GM12878 (cell line): Measurements from ENCODE around the gene MTO1. TPM values are rescaled to one million over a fixed set of nuclear protein-coding genes. Genes with fewer than 3 reads are reported as not detected.

ENCODE experiments used
- ASH2L ChIP-seq: fragments of 300-600, 200-600 bp; sonication (generic); IDR thresholded peaks from 2 replicates; pipeline ENCODE4 v1.6.1; 2017; ENCODE audit warnings: low read depth, mild to moderate bottlenecking, borderline replicate concordance
- BCL11A ChIP-seq: IDR thresholded peaks from 2 replicates; pipeline ENCODE4 v1.6.1; 2011; ENCODE audit warnings: low read depth, low read length
- BMI1 ChIP-seq: fragments of 450-650 bp; IDR thresholded peaks from 2 replicates; pipeline ENCODE4 v1.6.1; 2016; ENCODE audit warnings: mild to moderate bottlenecking, moderate library complexity, borderline replicate concordance
- CHD4 ChIP-seq: fragments of 200-600 bp; sonication (generic); IDR thresholded peaks from 2 replicates; pipeline ENCODE4 v1.6.1; 2016; ENCODE audit warnings: mild to moderate bottlenecking
- ELK1 ChIP-seq: IDR thresholded peaks from 2 replicates; pipeline ENCODE4 v1.6.1; 2012; ENCODE audit warnings: low read depth, low read length, improper control_type of control experiment
- EP300 ChIP-seq, 2 experiments: fragments of 150-350 bp in 1 of 2; IDR thresholded peaks; 2 replicates each; pipeline ENCODE4 v1.6.1; 2011 to 2012; ENCODE audit warnings: low read depth in 2 of 2, low read length in 2 of 2, borderline replicate concordance in 1 of 2, improper control_type of control experiment in 1 of 2, inconsistent platforms in 1 of 2; ENCODE audit not compliant: control insufficient read depth in 1 of 2
- FOXM1 ChIP-seq: IDR thresholded peaks from 2 replicates; pipeline ENCODE4 v1.6.1; 2012; ENCODE audit warnings: low read depth, mild to moderate bottlenecking, inconsistent platforms, low read length, moderate library complexity
- IKZF1 ChIP-seq: fragments of 450-650 bp; conservative IDR thresholded peaks from 2 replicates; pipeline ENCODE4 v1.6.1; 2017; ENCODE audit warnings: antibody characterized with exemption, mild to moderate bottlenecking
- IKZF2 ChIP-seq, 2 experiments: fragments of 450-650 bp; IDR thresholded peaks; 2 replicates each; pipeline ENCODE4 v1.6.1; 2017; ENCODE audit warnings: mild to moderate bottlenecking in 2 of 2, moderate library complexity in 2 of 2
- IRF3 ChIP-seq: fragments of 450-650 bp; IDR thresholded peaks from 2 replicates; pipeline ENCODE4 v1.6.1; 2014; ENCODE audit warnings: mild to moderate bottlenecking
- MTA2 ChIP-seq: fragments of 450-650 bp; IDR thresholded peaks from 2 replicates; pipeline ENCODE4 v1.6.1; 2016; ENCODE audit warnings: low read depth, mild to moderate bottlenecking, moderate library complexity
- NFIC ChIP-seq: IDR thresholded peaks from 2 replicates; pipeline ENCODE4 v1.6.1; 2012; ENCODE audit warnings: low read depth, mild to moderate bottlenecking, inconsistent platforms, low read length, moderate library complexity
- NFYA ChIP-seq: IDR thresholded peaks from 2 replicates; pipeline ENCODE4 v1.6.1; 2011; ENCODE audit warnings: low read depth, mild to moderate bottlenecking, low read length, improper control_type of control experiment, borderline replicate concordance
- NFYB ChIP-seq: IDR thresholded peaks from 2 replicates; pipeline ENCODE4 v1.6.1; 2011; ENCODE audit warnings: low read depth, mild to moderate bottlenecking, low read length, improper control_type of control experiment, moderate library complexity; ENCODE audit not compliant: insufficient read depth
- POLR2AphosphoS5 ChIP-seq: IDR thresholded peaks from 2 replicates; pipeline ENCODE4 v1.6.1; 2011; ENCODE audit warnings: mild to moderate bottlenecking, low read length, inconsistent platforms
- POU2F2 ChIP-seq: IDR thresholded peaks from 3 replicates; pipeline ENCODE4 v1.6.1; 2011; ENCODE audit warnings: low read depth, mild to moderate bottlenecking, low read length, borderline replicate concordance
- RB1 ChIP-seq: fragments of 450-650 bp; formaldehyde crosslinking; IDR thresholded peaks from 2 replicates; pipeline ENCODE4 v1.6.1; 2017; ENCODE audit warnings: mild to moderate bottlenecking, borderline replicate concordance
- SREBF2 ChIP-seq: IDR thresholded peaks from 2 replicates; pipeline ENCODE4 v1.6.1; 2012; ENCODE audit warnings: mild to moderate bottlenecking, low read length
- SUZ12 ChIP-seq: fragments of 200-600 bp; sonication (generic); IDR thresholded peaks from one replicate; pipeline ENCODE4 v1.6.1; 2018; ENCODE audit warnings: antibody characterized with exemption, mild to moderate bottlenecking; ENCODE audit not compliant: unreplicated experiment
- YBX1 ChIP-seq: fragments of 450-650 bp; IDR thresholded peaks from 2 replicates; pipeline ENCODE4 v1.6.1; 2016; ENCODE audit warnings: antibody characterized with exemption
- ZNF207 ChIP-seq: fragments of 450-650 bp; IDR thresholded peaks from 2 replicates; pipeline ENCODE4 v1.6.1; 2014; ENCODE audit warnings: antibody characterized with exemption, mild to moderate bottlenecking, borderline replicate concordance
- ZNF217 ChIP-seq: fragments of 450-650 bp; IDR thresholded peaks from 2 replicates; pipeline ENCODE4 v1.6.1; 2017; ENCODE audit warnings: antibody characterized with exemption, mild to moderate bottlenecking
- ZSCAN29 ChIP-seq: fragments of 450-650 bp; IDR thresholded peaks from 2 replicates; pipeline ENCODE4 v1.6.1; 2017; ENCODE audit warnings: mild to moderate bottlenecking, moderate library complexity
- polyA plus RNA-seq, 11 experiments: library from polyadenylated mRNA; depleted of rRNA in 4 of 11; unstranded in 6 of 11; stranded (reverse) in 5 of 11; fragments of >200 nt; fragmentation: Nextera tagmentation in 4 of 11; fragmentation: Illumina TruSeq in 1 of 11; extraction: Ambion mirVana in 4 of 11; extraction: Trizol in 1 of 11; gene quantifications; 1 replicate in 1 of 11; 2 replicates in 10 of 11; pipeline versions ENCODE4 v1.2.1 to v1.2.3, GENCODE V29; 2011 to 2016; ENCODE audit warnings: inconsistent platforms in 2 of 11, missing spikeins in 2 of 11, low read depth in 1 of 11
- total RNA-seq, 4 experiments: library from RNA; depleted of rRNA in 3 of 4; stranded (reverse); fragments of >200 nt in 3 of 4; fragmentation: Illumina TruSeq in 1 of 4; extraction: Trizol in 1 of 4; gene quantifications; 2 replicates each; pipeline versions ENCODE4 v1.2.1 to v1.2.3, GENCODE V29; 2013 to 2021
- TF ChIP-seq, protein P1 (sequence below): fragments of 150-350 bp; IDR thresholded peaks from 2 replicates; pipeline ENCODE4 v1.6.1; 2016; ENCODE audit warnings: low read depth, low read length
- TF ChIP-seq, protein P2 (sequence below): fragments of 450-650 bp; IDR thresholded peaks from 2 replicates; pipeline ENCODE4 v1.6.1; 2017; ENCODE audit warnings: antibody characterized with exemption, mild to moderate bottlenecking, moderate library complexity

MTO1 gene
- total and polyA plus RNA-seq, 10 of the 15 experiments (the other 5 are each of a cell fraction or from before 2014, with no cell fraction given): 24.8 to 53.6 (median 33.1) TPM

DNA sequence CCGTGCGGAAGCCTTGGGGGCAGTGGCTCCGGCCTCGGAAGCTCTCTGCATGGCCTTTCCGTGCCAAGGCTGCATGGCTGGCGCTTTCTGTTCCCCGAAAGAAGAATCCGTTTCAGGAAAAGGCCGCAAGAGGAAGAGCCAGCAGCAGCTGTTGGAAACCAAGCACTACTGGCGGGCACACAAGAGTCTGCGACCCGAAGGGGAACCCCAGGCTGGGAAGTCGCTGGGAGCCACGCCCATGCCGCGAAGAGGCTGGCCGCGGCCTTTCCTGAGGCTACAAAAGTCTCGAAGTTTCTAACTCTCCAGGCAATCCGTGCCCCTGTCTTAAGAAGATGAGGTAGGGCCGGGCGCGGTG, 9.5 kb upstream of the MTO1 start, which contains the start of gene CGAS (continued):
- TF ChIP-seq NFIC (0 out of 2 replicates have a peak, but pooled peaks have one; percentile 22), POLR2AphosphoS5 (peak; percentile 84), ZNF217 (no peak), ZNF207 (no peak; the same call in 1 of the 2 replicates), EP300 (IDR thresholded peaks at IDR 0.05; ENCODE audit: borderline replicate concordance in 1 of 2, control insufficient read depth in 1 of 2, low read depth in 2 of 2, low read length in 2 of 2) (peak in 1 of 2 experiments; percentile 24; a peak in 1 of 4 replicates), MTA2 (no peak), IKZF2 (IDR thresholded peaks at IDR 0.05) (peak; percentile 79 to 84), YBX1 (no peak), ELK1 (no peak), BCL11A (no peak), SUZ12 (no peak), ZSCAN29 (no peak), RB1 (peak; percentile 85; the same call in 1 of the 2 replicates), IRF3 (no peak), NFYA (no peak), BMI1 (no peak), FOXM1 (0 out of 2 replicates have a peak, but pooled peaks have one; percentile 8), ASH2L (no peak), SREBF2 (no peak), NFYB (no peak), IKZF1 (peak; percentile 95), CHD4 (no peak), POU2F2 (peak; percentile 33; the same call in 1 of the 3 replicates)
- TF ChIP-seq, protein P1, sequence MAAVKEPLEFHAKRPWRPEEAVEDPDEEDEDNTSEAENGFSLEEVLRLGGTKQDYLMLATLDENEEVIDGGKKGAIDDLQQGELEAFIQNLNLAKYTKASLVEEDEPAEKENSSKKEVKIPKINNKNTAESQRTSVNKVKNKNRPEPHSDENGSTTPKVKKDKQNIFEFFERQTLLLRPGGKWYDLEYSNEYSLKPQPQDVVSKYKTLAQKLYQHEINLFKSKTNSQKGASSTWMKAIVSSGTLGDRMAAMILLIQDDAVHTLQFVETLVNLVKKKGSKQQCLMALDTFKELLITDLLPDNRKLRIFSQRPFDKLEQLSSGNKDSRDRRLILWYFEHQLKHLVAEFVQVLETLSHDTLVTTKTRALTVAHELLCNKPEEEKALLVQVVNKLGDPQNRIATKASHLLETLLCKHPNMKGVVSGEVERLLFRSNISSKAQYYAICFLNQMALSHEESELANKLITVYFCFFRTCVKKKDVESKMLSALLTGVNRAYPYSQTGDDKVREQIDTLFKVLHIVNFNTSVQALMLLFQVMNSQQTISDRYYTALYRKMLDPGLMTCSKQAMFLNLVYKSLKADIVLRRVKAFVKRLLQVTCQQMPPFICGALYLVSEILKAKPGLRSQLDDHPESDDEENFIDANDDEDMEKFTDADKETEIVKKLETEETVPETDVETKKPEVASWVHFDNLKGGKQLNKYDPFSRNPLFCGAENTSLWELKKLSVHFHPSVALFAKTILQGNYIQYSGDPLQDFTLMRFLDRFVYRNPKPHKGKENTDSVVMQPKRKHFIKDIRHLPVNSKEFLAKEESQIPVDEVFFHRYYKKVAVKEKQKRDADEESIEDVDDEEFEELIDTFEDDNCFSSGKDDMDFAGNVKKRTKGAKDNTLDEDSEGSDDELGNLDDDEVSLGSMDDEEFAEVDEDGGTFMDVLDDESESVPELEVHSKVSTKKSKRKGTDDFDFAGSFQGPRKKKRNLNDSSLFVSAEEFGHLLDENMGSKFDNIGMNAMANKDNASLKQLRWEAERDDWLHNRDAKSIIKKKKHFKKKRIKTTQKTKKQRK: no peak
- TF ChIP-seq, protein P2, sequence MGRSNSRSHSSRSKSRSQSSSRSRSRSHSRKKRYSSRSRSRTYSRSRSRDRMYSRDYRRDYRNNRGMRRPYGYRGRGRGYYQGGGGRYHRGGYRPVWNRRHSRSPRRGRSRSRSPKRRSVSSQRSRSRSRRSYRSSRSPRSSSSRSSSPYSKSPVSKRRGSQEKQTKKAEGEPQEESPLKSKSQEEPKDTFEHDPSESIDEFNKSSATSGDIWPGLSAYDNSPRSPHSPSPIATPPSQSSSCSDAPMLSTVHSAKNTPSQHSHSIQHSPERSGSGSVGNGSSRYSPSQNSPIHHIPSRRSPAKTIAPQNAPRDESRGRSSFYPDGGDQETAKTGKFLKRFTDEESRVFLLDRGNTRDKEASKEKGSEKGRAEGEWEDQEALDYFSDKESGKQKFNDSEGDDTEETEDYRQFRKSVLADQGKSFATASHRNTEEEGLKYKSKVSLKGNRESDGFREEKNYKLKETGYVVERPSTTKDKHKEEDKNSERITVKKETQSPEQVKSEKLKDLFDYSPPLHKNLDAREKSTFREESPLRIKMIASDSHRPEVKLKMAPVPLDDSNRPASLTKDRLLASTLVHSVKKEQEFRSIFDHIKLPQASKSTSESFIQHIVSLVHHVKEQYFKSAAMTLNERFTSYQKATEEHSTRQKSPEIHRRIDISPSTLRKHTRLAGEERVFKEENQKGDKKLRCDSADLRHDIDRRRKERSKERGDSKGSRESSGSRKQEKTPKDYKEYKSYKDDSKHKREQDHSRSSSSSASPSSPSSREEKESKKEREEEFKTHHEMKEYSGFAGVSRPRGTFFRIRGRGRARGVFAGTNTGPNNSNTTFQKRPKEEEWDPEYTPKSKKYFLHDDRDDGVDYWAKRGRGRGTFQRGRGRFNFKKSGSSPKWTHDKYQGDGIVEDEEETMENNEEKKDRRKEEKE: no peak
